Panc1 (cell line): ENCODE data around the gene PLXNA2. TPM values are rescaled to one million over a fixed set of nuclear protein-coding genes. Genes with fewer than 3 reads are reported as not detected.

Experiments used
- ATAC-seq: fragments of 200-7000 bp; cut with Tn5 transposase; 2 replicates; pipeline ENCODE4 v1.9.1; 2020; ENCODE audit warnings: mild to moderate bottlenecking, moderate library complexity
- BruUV-seq: library from RNA; stranded (reverse); fragments of 400-500 nt; replicated peaks from 2 replicates; lab custom pipeline; 2021; lab: Mats Ljungman, UMichigan
- CTCF ChIA-PET: fragments of 300-600 bp; sonication (Branson Sonifier 250); formaldehyde crosslinking; loops from one replicate; lab custom pipeline; 2022; ENCODE audit warnings: antibody characterized with exemption; lab: Charles Lee
- POLR2A ChIA-PET: fragments of 300-600 bp; sonication (Branson Sonifier 250); formaldehyde crosslinking; loops from one replicate; lab custom pipeline; 2022; ENCODE audit warnings: antibody characterized with exemption; lab: Charles Lee
- DNase-seq: peaks from one replicate; pipeline ENCODE4 v3.0.0-alpha.2; 2010; ENCODE audit warnings: low read depth, low spot score
- H3K27ac ChIP-seq: 2 replicates; pipeline ENCODE4 v1.5.1; 2011; ENCODE audit warnings: mild to moderate bottlenecking, low read length, inconsistent platforms
- H3K27me3 ChIP-seq: fragments of 200-500 bp; sonication (Bioruptor generic); 2 replicates; pipeline ENCODE4 v1.6.0; 2014; ENCODE audit warnings: low read length, inconsistent platforms; ENCODE audit not compliant: control insufficient read depth, insufficient read depth
- H3K36me3 ChIP-seq: fragments of 200-500 bp; sonication (Bioruptor generic); 2 replicates; pipeline ENCODE4 v1.5.1; 2014; ENCODE audit warnings: inconsistent platforms, mild to moderate bottlenecking, low read length, moderate library complexity; ENCODE audit not compliant: control insufficient read depth, insufficient read depth
- H3K4me1 ChIP-seq: 2 replicates; pipeline ENCODE4 v1.5.1; 2011; ENCODE audit warnings: inconsistent platforms, mild to moderate bottlenecking, low read length, moderate library complexity; ENCODE audit not compliant: control insufficient read depth, insufficient read depth
- H3K4me3 ChIP-seq, 2 experiments: 2 replicates each; pipeline ENCODE4 v1.5.1; 2011 to 2012; ENCODE audit warnings: low read depth in 2 of 2, low read length in 2 of 2, mild to moderate bottlenecking in 2 of 2, inconsistent platforms in 1 of 2, moderate library complexity in 1 of 2
- H3K9me3 ChIP-seq: fragments of 200-500 bp; sonication (Bioruptor generic); 2 replicates; pipeline ENCODE4 v1.5.1; 2014; ENCODE audit warnings: low read depth, mild to moderate bottlenecking, inconsistent platforms, low read length, moderate library complexity; ENCODE audit not compliant: control insufficient read depth, insufficient read depth
- POLR2AphosphoS5 ChIP-seq: IDR thresholded peaks from 2 replicates; pipeline ENCODE4 v1.6.1; 2012; ENCODE audit warnings: mild to moderate bottlenecking, low read depth, low read length, moderate library complexity
- SIN3A ChIP-seq: IDR thresholded peaks from 2 replicates; pipeline ENCODE4 v1.6.1; 2012; ENCODE audit warnings: low read depth, mild to moderate bottlenecking, low read length, moderate library complexity, borderline replicate concordance; ENCODE audit not compliant: insufficient read depth
- TCF7L2 ChIP-seq: IDR thresholded peaks from 2 replicates; pipeline ENCODE4 v1.6.1; 2011; ENCODE audit warnings: mild to moderate bottlenecking, low read depth, low read length, inconsistent platforms
- in situ Hi-C: cut with HindIII; loops from 2 replicates; pipeline ENCODE4 v1.10.0; 2016; ENCODE audit warnings: low sequenced_read_pairs, low pct_unique_long_range_greater_than_20kb
- intact Hi-C: fragments of 100-400 bp; cut with micrococcal nuclease; formaldehyde crosslinking; loops from one replicate; pipeline ENCODE4 v1.10.0; 2022; ENCODE audit not compliant: unreplicated experiment
- total RNA-seq: library from RNA; stranded (reverse); gene quantifications from one replicate; pipeline ENCODE4 v1.2.1, GENCODE V29; 2021; ENCODE audit not compliant: unreplicated experiment
- TF ChIP-seq, protein P1 (sequence below): fragments of 450-650 bp; IDR thresholded peaks from 2 replicates; pipeline ENCODE4 v1.5.1; 2017; ENCODE audit warnings: mild to moderate bottlenecking
- TF ChIP-seq, protein P2 (sequence below), 2 experiments: IDR thresholded peaks; 2 replicates each; pipeline ENCODE4 v1.6.1; 2011 to 2012; ENCODE audit warnings: low read depth in 2 of 2, control low read depth in 1 of 2, low read length in 1 of 2, mild to moderate bottlenecking in 1 of 2, moderate library complexity in 1 of 2; ENCODE audit not compliant: insufficient read depth in 1 of 2

The PLXNA2 gene
- total RNA-seq, 1 experiment from 2014 or later: 0.98 TPM

DNA sequence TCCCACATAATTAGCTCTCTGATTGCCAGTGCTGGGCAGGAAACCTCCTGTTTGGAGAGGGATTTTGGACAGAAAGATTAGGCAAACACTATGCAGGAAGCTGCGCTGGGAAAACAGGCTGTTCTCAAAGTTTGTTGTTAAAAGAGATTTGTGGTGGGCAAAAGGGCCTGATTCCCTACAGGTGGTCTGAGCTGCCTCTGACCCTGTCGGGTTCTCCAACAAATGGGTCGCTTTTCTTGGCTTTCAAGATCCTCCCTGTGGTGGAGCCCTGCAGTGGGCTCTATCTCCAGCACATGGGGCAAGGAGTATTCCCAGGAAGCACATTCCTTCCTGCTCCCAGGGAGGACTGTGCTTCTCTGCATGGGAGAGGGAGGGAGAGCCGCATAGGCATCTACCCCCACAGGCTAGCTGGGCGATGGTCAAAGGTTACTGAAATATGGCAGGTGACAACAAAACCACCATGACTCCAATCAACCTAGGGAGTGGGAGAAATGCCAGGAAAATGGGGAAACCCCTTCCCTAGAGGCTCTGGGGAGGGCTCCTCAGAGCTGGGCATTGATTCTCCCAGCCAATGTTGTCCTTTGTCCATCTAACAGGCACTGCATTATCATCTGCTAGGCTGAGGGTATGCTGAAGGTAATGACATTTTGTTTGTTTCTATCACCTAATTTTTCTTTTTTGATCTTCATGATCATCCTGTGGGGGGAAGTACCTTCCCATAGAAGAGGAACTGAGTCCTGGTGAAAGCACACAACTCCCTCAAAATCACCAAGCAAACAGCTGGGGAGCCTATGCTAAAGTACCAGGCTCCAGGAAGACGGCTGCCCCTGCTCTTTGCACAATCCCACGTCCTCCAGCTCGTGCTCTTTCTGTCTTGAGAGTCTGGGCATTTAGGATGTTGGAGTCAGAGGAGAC lies 85.3 kb downstream of the PLXNA2 start:
- ChIA-PET POLR2A (no interaction called here), CTCF (no interaction called here)
- H3K27me3 ChIP-seq: peaks cover 2% of the 10 kb centered on the region; the same call in 1 of the 2 replicates
- no peak for TF ChIP-seq TCF7L2
- TF ChIP-seq, protein P1, sequence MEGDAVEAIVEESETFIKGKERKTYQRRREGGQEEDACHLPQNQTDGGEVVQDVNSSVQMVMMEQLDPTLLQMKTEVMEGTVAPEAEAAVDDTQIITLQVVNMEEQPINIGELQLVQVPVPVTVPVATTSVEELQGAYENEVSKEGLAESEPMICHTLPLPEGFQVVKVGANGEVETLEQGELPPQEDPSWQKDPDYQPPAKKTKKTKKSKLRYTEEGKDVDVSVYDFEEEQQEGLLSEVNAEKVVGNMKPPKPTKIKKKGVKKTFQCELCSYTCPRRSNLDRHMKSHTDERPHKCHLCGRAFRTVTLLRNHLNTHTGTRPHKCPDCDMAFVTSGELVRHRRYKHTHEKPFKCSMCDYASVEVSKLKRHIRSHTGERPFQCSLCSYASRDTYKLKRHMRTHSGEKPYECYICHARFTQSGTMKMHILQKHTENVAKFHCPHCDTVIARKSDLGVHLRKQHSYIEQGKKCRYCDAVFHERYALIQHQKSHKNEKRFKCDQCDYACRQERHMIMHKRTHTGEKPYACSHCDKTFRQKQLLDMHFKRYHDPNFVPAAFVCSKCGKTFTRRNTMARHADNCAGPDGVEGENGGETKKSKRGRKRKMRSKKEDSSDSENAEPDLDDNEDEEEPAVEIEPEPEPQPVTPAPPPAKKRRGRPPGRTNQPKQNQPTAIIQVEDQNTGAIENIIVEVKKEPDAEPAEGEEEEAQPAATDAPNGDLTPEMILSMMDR: no peak
- TF ChIP-seq POLR2AphosphoS5: no peak
- TF ChIP-seq SIN3A: no peak
- TF ChIP-seq, protein P2, sequence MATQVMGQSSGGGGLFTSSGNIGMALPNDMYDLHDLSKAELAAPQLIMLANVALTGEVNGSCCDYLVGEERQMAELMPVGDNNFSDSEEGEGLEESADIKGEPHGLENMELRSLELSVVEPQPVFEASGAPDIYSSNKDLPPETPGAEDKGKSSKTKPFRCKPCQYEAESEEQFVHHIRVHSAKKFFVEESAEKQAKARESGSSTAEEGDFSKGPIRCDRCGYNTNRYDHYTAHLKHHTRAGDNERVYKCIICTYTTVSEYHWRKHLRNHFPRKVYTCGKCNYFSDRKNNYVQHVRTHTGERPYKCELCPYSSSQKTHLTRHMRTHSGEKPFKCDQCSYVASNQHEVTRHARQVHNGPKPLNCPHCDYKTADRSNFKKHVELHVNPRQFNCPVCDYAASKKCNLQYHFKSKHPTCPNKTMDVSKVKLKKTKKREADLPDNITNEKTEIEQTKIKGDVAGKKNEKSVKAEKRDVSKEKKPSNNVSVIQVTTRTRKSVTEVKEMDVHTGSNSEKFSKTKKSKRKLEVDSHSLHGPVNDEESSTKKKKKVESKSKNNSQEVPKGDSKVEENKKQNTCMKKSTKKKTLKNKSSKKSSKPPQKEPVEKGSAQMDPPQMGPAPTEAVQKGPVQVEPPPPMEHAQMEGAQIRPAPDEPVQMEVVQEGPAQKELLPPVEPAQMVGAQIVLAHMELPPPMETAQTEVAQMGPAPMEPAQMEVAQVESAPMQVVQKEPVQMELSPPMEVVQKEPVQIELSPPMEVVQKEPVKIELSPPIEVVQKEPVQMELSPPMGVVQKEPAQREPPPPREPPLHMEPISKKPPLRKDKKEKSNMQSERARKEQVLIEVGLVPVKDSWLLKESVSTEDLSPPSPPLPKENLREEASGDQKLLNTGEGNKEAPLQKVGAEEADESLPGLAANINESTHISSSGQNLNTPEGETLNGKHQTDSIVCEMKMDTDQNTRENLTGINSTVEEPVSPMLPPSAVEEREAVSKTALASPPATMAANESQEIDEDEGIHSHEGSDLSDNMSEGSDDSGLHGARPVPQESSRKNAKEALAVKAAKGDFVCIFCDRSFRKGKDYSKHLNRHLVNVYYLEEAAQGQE (IDR thresholded peaks at IDR 0.05; ENCODE audit: insufficient read depth in 1 of 2, low read depth in 2 of 2, low read length in 1 of 2): no peak
- DNase-seq (no peak), ATAC-seq (no peak)
- H3K9me3 ChIP-seq: no peaks in the 10 kb centered on the region
- no peak overlapping the region for H3K4me3 ChIP-seq
- no peak overlapping the region for H3K27ac ChIP-seq
- intact Hi-C loops: no loop called here
- no TSS peak for BruUV-seq
- in situ Hi-C loops: no loop called here
- H3K36me3 ChIP-seq: no peaks in the 10 kb centered on the region
- no peaks in the 10 kb centered on the region for H3K4me1 ChIP-seq

DNA sequence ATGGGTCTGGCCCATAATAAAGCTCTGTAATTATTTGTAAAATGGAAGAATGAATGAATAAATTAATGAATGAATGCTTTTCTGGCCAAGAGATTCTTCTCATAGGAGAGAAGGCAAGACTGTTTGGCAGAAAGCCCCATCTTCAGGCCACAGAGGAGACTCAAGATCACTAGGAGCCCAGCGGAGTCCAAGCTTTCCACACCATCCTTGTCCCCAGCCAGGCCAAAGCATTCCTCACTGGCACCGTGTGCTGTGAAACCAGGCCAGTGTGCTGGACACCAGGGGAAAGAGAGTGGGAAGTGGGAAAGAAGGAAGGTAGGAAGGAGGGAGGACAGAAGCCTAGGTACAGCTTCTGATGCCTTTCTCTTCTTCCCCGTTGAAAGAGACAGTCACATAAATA lies 86.4 kb downstream of the PLXNA2 start:
- Histone ChIP-seq H3K36me3 (no peaks in the 10 kb centered on the region), H3K4me1 (no peaks in the 10 kb centered on the region), H3K4me3 (no peak overlapping the region), H3K27me3 (0 out of 2 replicates have a peak, but pooled peaks cover 2% of the 10 kb centered on the region), H3K27ac (no peak overlapping the region), H3K9me3 (no peaks in the 10 kb centered on the region)
- in situ Hi-C loops: no loop called here
- BruUV-seq: no TSS peak
- TF ChIP-seq SIN3A (no peak), POLR2AphosphoS5 (no peak), TCF7L2 (no peak)
- TF ChIP-seq, protein P1: no peak
- DNase-seq (no peak), ATAC-seq (no peak)
- ChIA-PET CTCF (no interaction called here), POLR2A (no interaction called here)
- intact Hi-C loops: no loop called here
